OCI-LY3 (cell line): ENCODE results near the gene MRPS2.

ENCODE experiments used
- EZH2phosphoT487 ChIP-seq: fragments of 200-600 bp; shearing (Covaris generic); IDR thresholded peaks from 2 replicates; pipeline ENCODE4 v1.6.1; 2018; ENCODE audit warnings: antibody characterized with exemption, mixed run types, low read depth
- TF ChIP-seq, protein P1 (sequence below): fragments of 200-600, 300-600 bp; sonication (generic); IDR thresholded peaks from 2 replicates; pipeline ENCODE4 v1.5.1; 2014; ENCODE audit warnings: antibody characterized with exemption, low read length, low read depth

DNA sequence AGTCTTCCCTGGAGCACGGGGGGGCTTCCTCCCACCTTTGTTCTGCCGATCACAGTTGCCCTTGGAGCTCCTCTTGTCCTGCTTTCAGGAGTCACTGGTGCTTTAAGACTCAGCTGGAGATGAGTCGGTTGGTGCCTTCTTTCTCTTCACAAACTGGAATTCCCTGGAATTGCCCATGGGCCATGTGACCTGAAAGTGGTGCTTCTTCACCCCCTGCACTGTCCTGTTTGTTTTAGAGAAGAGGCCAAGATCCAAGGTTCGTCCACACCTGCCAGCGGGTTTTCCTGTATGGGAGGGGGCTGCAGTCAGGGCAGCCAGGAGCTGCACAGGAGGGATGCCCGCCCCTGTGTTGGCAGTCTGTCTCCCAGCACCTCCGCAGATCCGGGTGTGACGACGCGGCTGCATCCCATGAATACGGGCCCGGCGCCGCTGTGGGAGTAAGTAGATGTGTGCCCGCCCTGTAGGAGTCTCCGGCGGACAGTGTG is 9.5 kb upstream of the MRPS2 start:
- TF ChIP-seq, protein P1, sequence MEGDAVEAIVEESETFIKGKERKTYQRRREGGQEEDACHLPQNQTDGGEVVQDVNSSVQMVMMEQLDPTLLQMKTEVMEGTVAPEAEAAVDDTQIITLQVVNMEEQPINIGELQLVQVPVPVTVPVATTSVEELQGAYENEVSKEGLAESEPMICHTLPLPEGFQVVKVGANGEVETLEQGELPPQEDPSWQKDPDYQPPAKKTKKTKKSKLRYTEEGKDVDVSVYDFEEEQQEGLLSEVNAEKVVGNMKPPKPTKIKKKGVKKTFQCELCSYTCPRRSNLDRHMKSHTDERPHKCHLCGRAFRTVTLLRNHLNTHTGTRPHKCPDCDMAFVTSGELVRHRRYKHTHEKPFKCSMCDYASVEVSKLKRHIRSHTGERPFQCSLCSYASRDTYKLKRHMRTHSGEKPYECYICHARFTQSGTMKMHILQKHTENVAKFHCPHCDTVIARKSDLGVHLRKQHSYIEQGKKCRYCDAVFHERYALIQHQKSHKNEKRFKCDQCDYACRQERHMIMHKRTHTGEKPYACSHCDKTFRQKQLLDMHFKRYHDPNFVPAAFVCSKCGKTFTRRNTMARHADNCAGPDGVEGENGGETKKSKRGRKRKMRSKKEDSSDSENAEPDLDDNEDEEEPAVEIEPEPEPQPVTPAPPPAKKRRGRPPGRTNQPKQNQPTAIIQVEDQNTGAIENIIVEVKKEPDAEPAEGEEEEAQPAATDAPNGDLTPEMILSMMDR: no peak
- no peak for TF ChIP-seq EZH2phosphoT487
